Ishikawa (cell line): Measurements from ENCODE around the gene CPED1.

ENCODE experiments used
- CEBPB ChIP-seq: IDR thresholded peaks from 2 replicates; pipeline ENCODE4 v1.6.1; 2012
- CREB1 ChIP-seq: IDR thresholded peaks from 2 replicates; pipeline ENCODE4 v1.6.1; 2012; ENCODE audit warnings: low read depth
- EGR1 ChIP-seq: IDR thresholded peaks from 2 replicates; pipeline ENCODE4 v1.6.1; 2012
- EP300 ChIP-seq: IDR thresholded peaks from 2 replicates; pipeline ENCODE4 v1.6.1; 2012; ENCODE audit warnings: borderline replicate concordance
- FOXM1 ChIP-seq: IDR thresholded peaks from 2 replicates; pipeline ENCODE4 v1.6.1; 2012; ENCODE audit warnings: low read depth, borderline replicate concordance
- NFIC ChIP-seq: IDR thresholded peaks from 2 replicates; pipeline ENCODE4 v1.6.1; 2012
- RAD21 ChIP-seq: IDR thresholded peaks from 2 replicates; pipeline ENCODE4 v1.6.1; 2012; ENCODE audit warnings: low read depth
- REST ChIP-seq: IDR thresholded peaks from 2 replicates; pipeline ENCODE4 v1.6.1; 2012; ENCODE audit warnings: low read depth, mild to moderate bottlenecking
- TAF1 ChIP-seq: IDR thresholded peaks from 2 replicates; pipeline ENCODE4 v1.6.1; 2012; ENCODE audit warnings: low read depth, mild to moderate bottlenecking
- TCF12 ChIP-seq: IDR thresholded peaks from 2 replicates; pipeline ENCODE4 v1.6.1; 2012; ENCODE audit warnings: low read depth
- TEAD4 ChIP-seq: IDR thresholded peaks from 2 replicates; pipeline ENCODE4 v1.6.1; 2012
- USF1 ChIP-seq: IDR thresholded peaks from 2 replicates; pipeline ENCODE4 v1.6.1; 2012
- YY1 ChIP-seq: IDR thresholded peaks from 2 replicates; pipeline ENCODE4 v1.6.1; 2012; ENCODE audit warnings: low read depth
- ZBTB7A ChIP-seq: IDR thresholded peaks from 2 replicates; pipeline ENCODE4 v1.6.1; 2012; ENCODE audit warnings: low read depth
- TF ChIP-seq, protein P1 (sequence below): IDR thresholded peaks from 2 replicates; pipeline ENCODE4 v1.6.1; 2012

Gene CPED1

GRCh38 chr7:121304102-121304658, 315.7 kb downstream of the CPED1 start:
- no peak for TF ChIP-seq REST
- TF ChIP-seq NFIC, result no peak
- no peak for TF ChIP-seq FOXM1
- no peak for TF ChIP-seq YY1
- TF ChIP-seq EGR1, result no peak
- TF ChIP-seq CEBPB, result no peak
- TF ChIP-seq TAF1, result no peak

DNA sequence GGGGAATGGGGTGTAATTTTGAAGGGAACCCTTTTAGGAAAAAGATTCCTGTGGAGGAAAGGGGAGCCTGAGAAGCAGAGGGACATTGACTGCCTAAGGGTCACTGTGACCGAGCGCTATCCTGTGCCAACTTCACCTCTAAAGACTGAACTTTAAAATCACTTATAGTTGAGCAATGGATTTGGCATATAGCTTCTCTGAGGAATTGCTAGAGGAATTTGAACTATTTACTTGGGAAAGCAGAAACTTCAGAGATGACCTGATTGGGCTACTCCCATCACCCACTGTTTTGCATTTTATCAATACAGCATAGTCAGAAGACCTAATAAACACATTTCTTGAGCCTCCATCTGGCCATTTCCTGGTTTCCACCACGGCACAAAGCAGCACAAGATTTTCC, 316.6 kb downstream of the CPED1 start:
- TF ChIP-seq TAF1 (no peak), FOXM1 (no peak)

GRCh38 chr7:121306565-121306964, 318.1 kb downstream of the CPED1 start:
- TF ChIP-seq USF1 (no peak), RAD21 (no peak), CREB1 (no peak), REST (no peak), TAF1 (no peak), CEBPB (no peak), TEAD4 (no peak), NFIC (no peak), EGR1 (no peak), EP300 (no peak)

DNA sequence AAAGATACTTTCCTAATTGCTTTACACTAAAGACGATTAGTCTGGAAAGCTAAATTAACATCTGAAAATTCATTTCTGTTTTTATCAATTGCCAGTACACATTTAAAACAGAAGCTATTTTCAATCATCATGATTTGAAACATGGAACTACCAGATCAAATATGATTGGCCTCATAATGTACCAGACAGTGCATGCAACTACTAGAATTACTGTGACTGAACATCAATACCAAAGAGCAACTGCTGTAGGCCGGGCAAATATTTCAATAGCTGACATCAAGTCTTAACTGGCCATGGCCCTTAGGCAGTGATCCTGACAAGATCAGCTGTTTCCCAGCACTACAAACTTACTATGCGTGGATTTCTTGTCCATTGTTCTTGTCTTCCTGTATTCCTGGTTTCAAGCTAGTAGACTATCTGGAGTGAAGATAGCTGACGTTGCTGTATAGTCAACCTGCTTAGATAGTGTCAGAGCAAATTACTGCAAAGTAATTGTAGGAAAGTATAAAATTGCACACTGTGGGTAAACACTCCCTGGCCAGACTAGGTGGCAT, 318.6 kb downstream of the CPED1 start:
- TF ChIP-seq REST (no peak), TAF1 (no peak), FOXM1 (no peak), NFIC (no peak), YY1 (no peak), RAD21 (no peak), EP300 (no peak), ZBTB7A (no peak), EGR1 (no peak), TEAD4 (no peak), CEBPB (no peak), CREB1 (no peak), USF1 (no peak), TCF12 (no peak)
- TF ChIP-seq, protein P1, sequence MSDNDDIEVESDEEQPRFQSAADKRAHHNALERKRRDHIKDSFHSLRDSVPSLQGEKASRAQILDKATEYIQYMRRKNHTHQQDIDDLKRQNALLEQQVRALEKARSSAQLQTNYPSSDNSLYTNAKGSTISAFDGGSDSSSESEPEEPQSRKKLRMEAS, result no peak

DNA sequence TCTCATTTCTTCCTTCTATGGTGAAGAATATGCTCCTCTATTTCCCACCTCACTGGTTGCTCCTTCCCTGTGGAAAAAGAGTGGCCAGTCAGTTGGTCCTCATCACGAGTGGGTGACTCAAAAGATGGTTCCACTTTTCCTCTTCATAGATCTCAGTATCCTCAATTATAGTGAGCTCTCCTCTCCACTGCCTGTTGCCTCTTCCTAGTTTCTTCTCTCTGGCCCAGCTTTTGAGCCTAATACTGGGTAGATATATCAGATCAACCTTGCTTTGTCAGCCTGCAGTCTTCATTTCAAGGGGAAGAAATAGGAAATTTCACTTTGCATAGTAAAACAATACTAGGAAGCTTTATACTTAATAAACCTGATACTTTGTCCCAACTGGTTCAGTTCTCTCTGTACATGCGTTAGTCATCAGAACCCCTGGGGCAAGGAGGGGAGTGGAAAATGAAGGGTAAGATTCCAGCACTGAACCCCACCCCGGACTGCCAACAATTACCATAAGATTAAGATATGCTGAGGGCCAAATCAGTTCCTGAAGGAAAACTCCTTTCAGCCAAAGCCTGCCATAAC, 324.8 kb downstream of the CPED1 start:
- TF ChIP-seq TEAD4 (peak; percentile 2; the same call in 1 of the 2 replicates), REST (no peak)
